SK-N-SH treated with all-trans-retinoic acid at 6 μM for 48 hours (cell line): Measurements from ENCODE around the gene PRSS36.

Experiments
- ATAC-seq: fragments of 200-7000 bp; cut with Tn5 transposase; 3 replicates; pipeline ENCODE4 v1.9.1; 2020; ENCODE audit warnings: mild to moderate bottlenecking, moderate library complexity
- ARNTL ChIP-seq: fragments of 450-650 bp; formaldehyde crosslinking; IDR thresholded peaks from 2 replicates; pipeline ENCODE4 v1.5.0; 2020; ENCODE audit warnings: low read depth, mild to moderate bottlenecking, moderate library complexity, borderline replicate concordance
- BACH2 ChIP-seq: fragments of 250-450 bp; sonication (Bioruptor Pico); IDR thresholded peaks from 2 replicates; pipeline ENCODE4 v1.9.0; 2021; ENCODE audit warnings: mild to moderate bottlenecking, borderline replicate concordance
- CREB5 ChIP-seq: fragments of 250-450 bp; sonication (Bioruptor Pico); IDR thresholded peaks from 2 replicates; pipeline ENCODE4 v1.5.1; 2020; ENCODE audit warnings: low read depth, mild to moderate bottlenecking, moderate library complexity
- CSDC2 ChIP-seq: fragments of 250-450 bp; sonication (Bioruptor Pico); IDR thresholded peaks from 2 replicates; pipeline ENCODE4 v1.5.0; 2020; ENCODE audit warnings: mild to moderate bottlenecking, moderate library complexity
- ESRRG ChIP-seq: fragments of 250-450 bp; sonication (Bioruptor Pico); IDR thresholded peaks from 2 replicates; pipeline ENCODE4 v1.6.1; 2021; ENCODE audit warnings: mild to moderate bottlenecking
- GLIS3 ChIP-seq: fragments of 250-450 bp; sonication (Bioruptor Pico); IDR thresholded peaks from 2 replicates; pipeline ENCODE4 v1.5.0; 2020; ENCODE audit warnings: mild to moderate bottlenecking, moderate library complexity
- ISL1 ChIP-seq: fragments of 250-450 bp; sonication (Bioruptor Pico); IDR thresholded peaks from 2 replicates; pipeline ENCODE4 v2.1.2; 2022; ENCODE audit warnings: mild to moderate bottlenecking, moderate library complexity
- OSR1 ChIP-seq: fragments of 250-450 bp; sonication (Bioruptor Pico); IDR thresholded peaks from 2 replicates; pipeline ENCODE4 v1.8.0; 2022; ENCODE audit warnings: moderate library complexity, mild to moderate bottlenecking, inconsistent platforms
- PATZ1 ChIP-seq: fragments of 250-450 bp; sonication (Bioruptor Pico); IDR thresholded peaks from 2 replicates; pipeline ENCODE4 v1.8.0; 2020; ENCODE audit warnings: mild to moderate bottlenecking, moderate library complexity, borderline replicate concordance
- POU6F1 ChIP-seq: fragments of 250-450 bp; sonication (Bioruptor Pico); IDR thresholded peaks from 2 replicates; pipeline ENCODE4 v1.8.0; 2021; ENCODE audit warnings: low read depth, mild to moderate bottlenecking, moderate library complexity, borderline replicate concordance
- PPARA ChIP-seq: fragments of 250-450 bp; sonication (Bioruptor Pico); IDR thresholded peaks from 2 replicates; pipeline ENCODE4 v1.5.0; 2020; ENCODE audit warnings: mild to moderate bottlenecking, borderline replicate concordance
- RARB ChIP-seq: fragments of 250-450 bp; sonication (Bioruptor Pico); IDR thresholded peaks from 2 replicates; pipeline ENCODE4 v1.8.0; 2021; ENCODE audit warnings: mild to moderate bottlenecking, moderate library complexity
- SNAI2 ChIP-seq: fragments of 250-450 bp; sonication (Bioruptor Pico); IDR thresholded peaks from 2 replicates; pipeline ENCODE4 v1.5.0; 2020; ENCODE audit warnings: mild to moderate bottlenecking, moderate library complexity
- TCF4 ChIP-seq: fragments of 250-450 bp; sonication (Bioruptor Pico); IDR thresholded peaks from 2 replicates; pipeline ENCODE4 v1.8.0; 2021; ENCODE audit warnings: mild to moderate bottlenecking, moderate library complexity, borderline replicate concordance
- TOX ChIP-seq: fragments of 250-450 bp; sonication (Bioruptor Pico); IDR thresholded peaks from 2 replicates; pipeline ENCODE4 v1.8.0; 2021; ENCODE audit warnings: mild to moderate bottlenecking, moderate library complexity, borderline replicate concordance
- TSHZ2 ChIP-seq: fragments of 250-450 bp; sonication (Bioruptor Pico); IDR thresholded peaks from 2 replicates; pipeline ENCODE4 v1.5.0; 2020; ENCODE audit warnings: mild to moderate bottlenecking, moderate library complexity
- ZC3H10 ChIP-seq: fragments of 250-450 bp; sonication (Bioruptor Pico); IDR thresholded peaks from 2 replicates; pipeline ENCODE4 v1.5.1; 2021; ENCODE audit warnings: mild to moderate bottlenecking, moderate library complexity
- ZFP3 ChIP-seq: fragments of 250-450 bp; sonication (Bioruptor Pico); IDR thresholded peaks from 2 replicates; pipeline ENCODE4 v1.5.0; 2020; ENCODE audit warnings: mild to moderate bottlenecking, moderate library complexity
- ZFP30 ChIP-seq: fragments of 450-650 bp; formaldehyde crosslinking; IDR thresholded peaks from 2 replicates; pipeline ENCODE4 v1.5.0; 2022; ENCODE audit warnings: mild to moderate bottlenecking, moderate library complexity
- ZNF70 ChIP-seq: fragments of 450-650 bp; formaldehyde crosslinking; IDR thresholded peaks from 2 replicates; pipeline ENCODE4 v1.5.0; 2020; ENCODE audit warnings: mild to moderate bottlenecking, moderate library complexity
- ZNF8 ChIP-seq: fragments of 450-650 bp; formaldehyde crosslinking; IDR thresholded peaks from 2 replicates; pipeline ENCODE4 v1.5.0; 2020; ENCODE audit warnings: mild to moderate bottlenecking, moderate library complexity

The PRSS36 gene

GRCh38 chr16:31111881-31112466 is 37.9 kb downstream of the PRSS36 start:
- no peak for TF ChIP-seq ZFP3 (CRISPR knock-in tag)
- no peak for TF ChIP-seq PPARA (CRISPR knock-in tag)
- TF ChIP-seq CSDC2 (CRISPR knock-in tag) = no peak
- TF ChIP-seq RARB (CRISPR knock-in tag) = no peak
- TF ChIP-seq TOX (CRISPR knock-in tag) = no peak
- TF ChIP-seq OSR1 (CRISPR knock-in tag) = no peak
- no peak for TF ChIP-seq ZFP30 (CRISPR knock-in tag)
- TF ChIP-seq CREB5 (CRISPR knock-in tag) = no peak
- TF ChIP-seq, all 23 proteins: peak for 0
- ATAC-seq = no peak

- TF ChIP-seq GLIS3 (CRISPR knock-in tag) (no peak), ISL1 (CRISPR knock-in tag) (no peak), ZC3H10 (no peak), PPARA (CRISPR knock-in tag) (no peak), ZNF70 (CRISPR knock-in tag) (no peak), TOX (CRISPR knock-in tag) (no peak), SNAI2 (no peak), ARNTL (no peak), ZNF8 (CRISPR knock-in tag) (no peak), OSR1 (CRISPR knock-in tag) (no peak), ZFP30 (CRISPR knock-in tag) (no peak), PATZ1 (CRISPR knock-in tag) (no peak), CSDC2 (CRISPR knock-in tag) (no peak), ESRRG (CRISPR knock-in tag) (no peak), TSHZ2 (CRISPR knock-in tag) (no peak), TCF4 (CRISPR knock-in tag) (no peak), POU6F1 (no peak), BACH2 (CRISPR knock-in tag) (no peak)
- ATAC-seq = no peak
Observed at GRCh38 chr16:31110106-31111034, 39.5 kb downstream of the PRSS36 start.

GRCh38 chr16:31109622-31110021 is 40.2 kb downstream of the PRSS36 start:
- no peak for ATAC-seq
- TF ChIP-seq POU6F1 (no peak), ISL1 (CRISPR knock-in tag) (no peak), ARNTL (no peak), PATZ1 (CRISPR knock-in tag) (no peak), ESRRG (CRISPR knock-in tag) (no peak), TOX (CRISPR knock-in tag) (no peak), BACH2 (CRISPR knock-in tag) (no peak), TSHZ2 (CRISPR knock-in tag) (no peak), OSR1 (CRISPR knock-in tag) (no peak), RARB (CRISPR knock-in tag) (no peak)
